Measurements from ENCODE around the gene FOXP1.

DNA sequence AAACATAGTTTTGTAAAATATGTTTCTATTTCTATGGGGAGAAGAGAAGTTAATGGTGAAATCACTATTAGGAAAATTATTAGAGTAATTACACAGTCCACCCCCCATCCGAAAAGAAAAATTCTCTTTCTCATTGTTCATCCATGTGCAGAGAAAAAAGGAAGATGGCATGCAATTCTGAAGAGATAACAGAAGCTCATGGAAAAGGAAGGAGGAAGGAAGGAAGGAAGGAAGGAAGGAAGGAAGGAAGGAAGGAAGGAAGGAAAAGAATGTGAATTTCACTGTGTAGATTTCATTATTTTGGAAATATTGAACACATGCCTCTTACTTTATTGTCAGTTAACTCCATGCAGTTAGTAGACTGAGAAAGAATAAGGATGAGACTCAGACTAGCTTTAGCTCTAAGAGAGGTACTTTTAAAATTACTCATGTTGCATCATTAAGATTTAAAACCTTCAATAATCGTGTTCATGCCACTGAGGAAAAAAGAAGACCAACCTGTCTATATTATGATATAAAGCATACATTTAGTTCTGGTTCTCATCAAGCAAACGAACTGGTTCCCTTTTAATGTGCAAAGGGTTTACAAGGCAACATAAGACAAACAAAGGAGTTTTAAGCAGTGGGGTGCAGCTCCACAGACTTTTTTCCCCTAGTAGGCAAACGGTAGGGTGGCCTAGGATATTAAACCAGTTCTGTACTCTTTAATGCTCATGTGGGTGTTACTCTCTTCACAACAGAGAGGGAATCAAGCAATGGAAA, 379.6 kb downstream of the FOXP1 start:
- TF ChIP-seq EZH2phosphoT487 (IDR thresholded peaks at IDR 0.05; ENCODE audit: low read depth, severe bottlenecking, unreplicated experiment): no peak
- TF ChIP-seq, protein P1, sequence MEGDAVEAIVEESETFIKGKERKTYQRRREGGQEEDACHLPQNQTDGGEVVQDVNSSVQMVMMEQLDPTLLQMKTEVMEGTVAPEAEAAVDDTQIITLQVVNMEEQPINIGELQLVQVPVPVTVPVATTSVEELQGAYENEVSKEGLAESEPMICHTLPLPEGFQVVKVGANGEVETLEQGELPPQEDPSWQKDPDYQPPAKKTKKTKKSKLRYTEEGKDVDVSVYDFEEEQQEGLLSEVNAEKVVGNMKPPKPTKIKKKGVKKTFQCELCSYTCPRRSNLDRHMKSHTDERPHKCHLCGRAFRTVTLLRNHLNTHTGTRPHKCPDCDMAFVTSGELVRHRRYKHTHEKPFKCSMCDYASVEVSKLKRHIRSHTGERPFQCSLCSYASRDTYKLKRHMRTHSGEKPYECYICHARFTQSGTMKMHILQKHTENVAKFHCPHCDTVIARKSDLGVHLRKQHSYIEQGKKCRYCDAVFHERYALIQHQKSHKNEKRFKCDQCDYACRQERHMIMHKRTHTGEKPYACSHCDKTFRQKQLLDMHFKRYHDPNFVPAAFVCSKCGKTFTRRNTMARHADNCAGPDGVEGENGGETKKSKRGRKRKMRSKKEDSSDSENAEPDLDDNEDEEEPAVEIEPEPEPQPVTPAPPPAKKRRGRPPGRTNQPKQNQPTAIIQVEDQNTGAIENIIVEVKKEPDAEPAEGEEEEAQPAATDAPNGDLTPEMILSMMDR (IDR thresholded peaks at IDR 0.05; ENCODE audit: poor library complexity): no peak
- TF ChIP-seq EZH2 (IDR thresholded peaks at IDR 0.05; ENCODE audit: borderline replicate concordance): no peak
